HG02763 (cell line): ENCODE measurements around the gene RNF11.
"Not testable (repeated sequence)": the region's sequence is repeated elsewhere in the genome, so short reads cannot be mapped to it uniquely, and the experiment has no call there.

Experiments used
- ATAC-seq: cut with Tn5 transposase; IDR thresholded peaks from one replicate; pipeline ENCODE4 v1.9.1; 2021; ENCODE audit warnings: mild to moderate bottlenecking, moderate library complexity; ENCODE audit not compliant: unreplicated experiment

The RNF11 gene

DNA sequence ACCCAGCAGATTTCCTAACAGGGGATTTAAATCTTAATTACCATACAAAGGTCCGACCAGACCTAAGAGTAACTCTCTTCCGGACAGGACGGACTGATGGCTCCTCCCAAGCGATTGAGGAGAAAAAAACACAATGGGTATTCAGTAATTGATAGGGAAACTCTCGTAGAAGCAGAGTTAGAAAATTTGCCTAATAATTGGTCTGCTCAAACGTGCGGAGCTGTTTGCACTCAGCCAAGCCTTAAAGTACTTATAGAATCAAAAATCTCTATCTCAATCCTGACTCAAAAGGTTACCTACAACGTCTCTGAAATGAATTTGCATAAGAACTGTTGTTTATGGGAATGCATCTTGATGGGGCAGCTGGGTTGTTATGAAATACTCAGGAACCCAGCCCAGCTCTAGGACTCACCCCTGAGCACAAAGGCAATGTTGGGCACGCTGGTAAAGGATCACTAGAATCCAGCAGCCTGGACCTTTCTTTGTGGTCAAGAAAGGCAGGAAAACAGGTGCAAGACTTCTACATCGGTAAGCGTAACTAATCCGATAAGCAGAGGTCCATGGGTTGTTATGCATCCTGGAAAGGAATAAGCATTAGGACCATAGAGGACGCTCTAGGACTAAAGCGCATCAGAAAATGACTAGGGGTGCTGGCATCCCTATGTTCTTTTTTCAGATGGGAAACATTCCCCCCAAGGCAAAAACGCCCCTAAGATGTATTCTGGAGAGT, 8.7 kb upstream of the RNF11 start:
- ATAC-seq = not testable (repeated sequence)

DNA sequence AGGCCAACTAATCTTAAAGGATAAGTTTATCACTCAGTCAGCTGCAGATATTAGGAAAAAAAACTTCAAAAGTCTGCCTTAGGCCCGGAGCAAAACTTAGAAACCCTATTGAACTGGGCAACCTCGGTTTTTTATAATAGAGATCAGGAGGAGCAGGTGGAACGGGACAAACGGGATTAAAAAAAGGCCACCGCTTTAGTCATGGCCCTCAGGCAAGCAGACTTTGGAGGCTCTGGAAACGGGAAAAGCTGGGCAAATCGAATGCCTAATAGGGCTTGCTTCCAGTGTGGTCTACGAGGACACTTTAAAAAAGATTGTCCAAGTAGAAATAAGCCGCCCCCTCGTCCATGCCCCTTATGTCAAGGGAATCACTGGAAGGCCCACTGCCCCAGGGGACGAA, 7.6 kb upstream of the RNF11 start:
- not testable (repeated sequence) for ATAC-seq

DNA sequence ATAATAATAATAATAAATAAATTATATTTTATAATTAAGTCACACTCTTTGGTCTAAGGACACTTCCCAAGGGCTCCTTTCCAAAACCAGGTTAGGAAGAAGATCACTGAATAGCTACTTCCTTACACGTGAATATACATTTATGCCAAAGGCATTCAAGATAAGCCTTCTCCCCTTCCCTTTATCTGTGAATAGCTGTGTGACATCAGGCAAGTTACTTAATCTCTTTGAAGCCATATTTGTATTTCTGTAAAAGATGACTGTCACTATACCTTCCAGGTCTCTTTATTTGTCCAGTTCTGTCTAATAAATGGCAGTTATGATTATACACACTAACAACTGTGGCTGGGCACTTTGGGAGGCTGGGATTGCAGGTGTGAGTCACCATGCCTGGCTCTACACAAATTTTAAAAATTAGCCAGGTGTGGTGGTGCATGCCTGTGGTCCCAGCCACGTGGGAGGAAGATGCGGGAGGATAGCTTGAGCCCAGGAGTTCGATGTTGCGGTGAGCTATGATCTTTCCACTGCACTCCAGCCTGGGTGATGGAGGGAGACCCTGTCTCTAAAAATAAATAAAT, 5.5 kb upstream of the RNF11 start:
- no peak for ATAC-seq

DNA sequence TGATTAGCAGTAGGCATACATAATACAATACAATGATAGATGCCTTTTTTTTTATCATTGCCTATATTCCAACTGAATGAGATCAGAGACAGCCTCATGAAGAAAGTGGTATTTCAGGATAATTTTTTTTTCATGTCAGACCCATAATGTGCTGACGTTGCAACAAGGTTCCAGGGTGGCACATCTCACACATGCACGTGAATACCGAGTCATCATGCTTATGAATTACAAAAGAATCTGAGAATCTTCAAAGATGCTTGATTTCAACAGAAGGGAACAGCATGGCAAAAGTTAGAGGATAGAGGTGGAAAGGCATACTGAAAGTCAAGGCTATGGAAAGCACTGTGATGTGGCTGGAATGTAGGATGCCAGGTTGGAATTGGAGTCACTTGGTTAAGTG, 5.0 kb upstream of the RNF11 start:
- ATAC-seq = no peak

DNA sequence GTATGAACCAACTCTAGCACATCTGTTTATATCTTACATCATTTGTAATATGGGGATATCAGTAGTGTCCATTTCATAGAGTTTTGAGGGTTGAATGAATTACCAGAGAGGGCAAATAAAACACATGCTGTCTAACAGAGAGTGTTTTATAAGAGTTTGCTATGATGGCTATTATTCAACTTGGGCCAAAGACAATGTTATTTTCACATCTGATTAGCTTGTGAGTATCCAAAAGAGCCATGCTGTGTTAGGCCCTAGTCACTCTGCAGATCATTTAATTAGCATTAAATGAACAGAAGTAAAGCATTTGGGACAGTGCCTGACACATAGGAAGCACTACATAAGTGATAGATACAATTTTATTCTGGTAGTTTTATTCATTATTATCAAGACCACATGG, 4.2 kb upstream of the RNF11 start:
- ATAC-seq = no peak

DNA sequence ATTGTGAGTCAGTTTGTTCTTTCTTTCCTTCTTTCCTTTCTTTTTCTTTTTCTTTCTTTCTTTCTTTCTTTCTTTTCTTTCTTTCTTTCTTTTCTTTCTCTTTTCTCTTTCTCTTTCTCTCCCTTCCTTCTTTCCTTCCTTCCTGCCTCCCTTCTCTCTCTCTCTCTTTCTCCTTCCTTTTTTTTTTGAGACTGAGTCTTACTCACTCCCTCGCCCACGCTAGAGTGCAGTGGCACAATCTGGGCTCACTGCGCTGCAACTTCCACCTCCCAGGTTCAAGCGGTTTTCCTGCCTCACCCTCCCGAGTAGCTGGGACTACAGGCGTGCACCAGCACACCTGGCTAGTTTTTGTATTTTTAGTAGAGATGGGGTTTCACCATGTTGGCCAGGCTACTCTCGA, 1.8 kb upstream of the RNF11 start:
- not testable (repeated sequence) for ATAC-seq

DNA sequence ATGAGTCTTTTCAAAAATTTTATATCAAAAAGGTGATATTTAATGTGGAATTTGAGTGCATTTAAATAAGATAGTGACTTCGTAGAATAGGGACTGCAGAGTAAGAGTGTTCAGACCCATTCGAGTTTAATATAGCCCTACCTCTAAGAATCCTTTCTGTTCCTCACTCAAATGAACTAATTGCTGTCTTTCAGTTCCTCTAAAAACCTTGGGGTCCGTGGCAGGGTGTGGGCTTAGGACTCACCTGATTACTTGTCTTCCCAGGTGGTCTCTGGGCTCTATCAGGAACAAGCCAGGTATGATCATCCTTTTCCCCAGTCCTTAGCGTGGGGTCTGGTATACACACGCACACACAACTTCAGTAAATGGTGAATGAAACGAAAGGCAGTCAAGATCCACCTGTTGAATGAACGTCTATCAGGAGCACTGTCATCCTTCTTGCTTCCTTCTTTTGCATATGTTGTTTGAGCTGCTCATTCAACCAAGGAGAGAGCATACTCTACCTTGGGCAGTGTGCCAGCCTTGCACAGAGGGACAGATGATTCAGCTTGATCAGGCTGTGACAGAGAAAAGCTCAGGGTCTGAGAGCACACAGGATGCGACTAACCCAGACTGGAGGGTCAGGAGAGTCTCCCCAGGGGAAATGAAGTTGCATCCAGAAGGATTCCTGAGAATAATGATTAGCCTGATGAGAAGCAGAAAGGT, 1.2 kb upstream of the RNF11 start:
- peak; percentile 65 for ATAC-seq

DNA sequence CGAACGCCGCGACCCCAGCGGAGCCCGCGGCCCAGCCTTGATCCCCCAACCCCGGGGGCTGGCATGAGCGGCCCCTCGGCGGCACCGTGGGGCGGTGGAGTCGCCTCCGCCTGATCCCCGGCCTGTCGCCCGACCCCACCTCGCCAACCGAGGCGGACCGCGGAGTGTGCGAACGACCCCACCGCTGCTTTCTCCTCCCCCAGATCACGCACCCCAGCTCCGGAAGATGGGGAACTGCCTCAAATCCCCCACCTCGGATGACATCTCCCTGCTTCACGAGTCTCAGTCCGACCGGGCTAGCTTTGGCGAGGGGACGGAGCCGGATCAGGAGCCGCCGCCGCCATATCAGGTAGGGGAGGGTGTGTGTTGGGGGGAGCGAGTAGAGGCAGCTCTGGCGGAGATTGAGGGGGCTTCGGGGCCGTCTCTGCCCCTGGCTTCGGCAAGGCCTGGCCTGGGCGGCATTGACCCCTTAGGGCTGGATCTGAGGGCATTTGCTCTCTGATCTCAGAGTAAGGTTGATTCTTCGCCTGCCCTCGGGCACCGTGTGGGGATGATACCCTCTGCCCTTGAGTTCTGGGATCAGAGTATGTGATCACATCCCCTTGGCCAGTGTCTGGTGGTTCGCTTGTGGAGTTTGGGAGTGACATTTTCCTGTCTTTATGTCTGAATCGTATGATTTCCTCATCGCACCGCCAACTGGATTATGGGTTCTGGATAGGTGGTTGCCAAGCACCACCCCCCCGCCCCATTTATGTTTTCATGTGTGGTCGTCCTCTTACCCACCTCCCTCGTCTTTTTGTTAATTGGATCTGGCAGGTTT, 668 bp downstream of the RNF11 start:
- peak; percentile 2 for ATAC-seq

DNA sequence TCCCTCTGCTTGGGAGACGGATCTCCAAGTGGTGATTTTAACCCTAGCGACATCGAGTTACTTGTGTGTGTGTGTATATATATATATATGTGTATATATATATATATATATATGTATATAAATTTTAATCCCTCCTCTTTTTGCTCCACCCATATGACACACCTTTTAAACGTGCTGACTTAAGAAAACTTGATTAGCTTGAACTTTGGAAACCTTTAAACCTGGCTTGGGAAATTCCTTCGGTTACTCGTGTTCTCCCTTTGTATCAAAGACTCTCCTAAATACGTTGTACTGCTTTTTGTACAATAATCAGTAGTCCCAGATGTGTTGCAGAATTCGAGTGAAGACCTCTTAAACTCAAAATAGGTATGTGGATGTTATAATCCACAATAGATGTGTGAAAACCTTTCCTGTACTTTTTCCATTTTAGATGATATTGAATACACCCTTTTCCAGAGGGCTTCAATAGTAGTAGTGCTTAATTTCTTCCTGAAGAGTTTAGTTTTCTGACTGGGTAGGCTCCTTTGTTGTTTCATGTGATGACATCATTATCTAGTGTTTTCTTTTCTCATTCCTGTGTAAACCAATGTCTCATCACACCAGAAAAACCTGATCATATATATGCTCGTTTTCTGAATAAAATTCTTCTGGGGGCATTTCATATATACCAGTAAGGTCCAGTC, 1.4 kb downstream of the RNF11 start:
- ATAC-seq = no peak

DNA sequence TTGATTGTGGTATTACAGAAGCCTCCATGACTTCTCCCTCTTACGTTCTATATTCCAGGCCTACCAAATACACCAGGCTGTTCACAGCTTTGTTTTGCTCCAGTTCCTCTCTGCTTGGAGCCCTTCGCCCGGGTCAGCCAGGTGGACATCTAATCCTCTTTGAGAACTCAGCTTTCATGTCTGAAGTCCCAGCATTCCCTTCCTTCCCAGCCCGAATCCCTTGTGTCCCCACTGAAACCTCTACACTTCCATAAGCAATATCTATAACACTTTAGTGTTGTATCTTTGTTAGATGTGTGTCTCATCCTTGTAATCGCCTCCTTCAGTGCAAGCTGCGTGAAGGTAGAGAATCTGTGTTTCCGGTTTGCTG, 1.9 kb downstream of the RNF11 start:
- no peak for ATAC-seq

DNA sequence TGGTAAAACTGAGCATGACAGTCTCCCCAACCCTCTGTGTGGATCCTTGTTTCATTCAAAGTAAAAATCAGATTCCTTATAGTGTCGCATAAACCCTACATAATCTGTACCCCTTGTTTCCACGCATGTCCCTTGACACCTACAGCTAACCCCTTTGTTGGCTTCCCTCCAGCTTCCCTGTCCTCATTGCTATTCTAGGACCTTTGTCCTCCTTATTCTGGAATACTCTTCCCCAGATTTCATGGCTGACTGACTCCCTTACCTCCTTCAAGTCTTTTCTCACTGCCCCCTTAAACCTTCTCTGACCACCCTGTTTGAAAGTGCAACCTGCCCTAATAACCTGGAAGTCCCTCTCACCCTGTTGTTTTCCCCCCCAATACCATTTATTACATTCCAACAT, 4.0 kb downstream of the RNF11 start:
- no peak for ATAC-seq

DNA sequence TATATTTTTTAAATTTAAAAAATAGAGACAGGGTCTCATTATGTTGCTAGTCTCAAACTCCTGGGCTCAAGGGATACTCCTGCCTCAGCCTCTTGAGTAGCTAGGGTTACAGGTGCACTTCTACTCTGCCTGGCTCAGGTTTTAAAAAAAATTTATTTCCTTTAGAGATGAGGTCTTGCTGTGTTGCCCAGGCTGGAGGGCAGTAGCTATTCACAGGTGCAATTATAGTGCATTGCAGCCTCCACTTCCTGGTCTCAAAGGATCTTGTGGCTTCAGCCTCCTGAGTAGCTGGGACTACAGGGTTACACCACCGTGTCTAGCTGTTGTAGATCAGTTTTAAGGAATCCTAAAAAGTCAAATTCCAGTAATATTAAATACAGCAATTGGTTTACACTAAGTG, 5.0 kb downstream of the RNF11 start:
- ATAC-seq = no peak

DNA sequence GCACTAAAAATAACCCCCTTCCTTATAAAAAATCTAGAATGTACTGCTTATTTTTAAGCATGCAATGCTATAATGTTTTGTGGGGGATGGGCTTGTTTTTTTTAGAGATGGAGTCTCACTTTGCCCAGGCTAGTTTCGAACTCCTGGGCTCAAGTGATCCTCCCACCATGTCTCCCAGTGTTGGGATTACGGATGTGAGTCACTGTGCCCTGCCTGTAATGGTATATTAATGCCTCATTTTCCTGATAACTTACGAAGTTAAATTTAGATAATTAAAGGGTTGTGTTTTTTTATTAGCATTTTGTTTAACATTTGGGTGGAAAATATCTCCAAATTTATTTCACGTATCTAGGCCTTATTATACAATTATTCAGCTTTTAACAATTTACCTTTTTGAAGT, 6.5 kb downstream of the RNF11 start:
- ATAC-seq = no peak

DNA sequence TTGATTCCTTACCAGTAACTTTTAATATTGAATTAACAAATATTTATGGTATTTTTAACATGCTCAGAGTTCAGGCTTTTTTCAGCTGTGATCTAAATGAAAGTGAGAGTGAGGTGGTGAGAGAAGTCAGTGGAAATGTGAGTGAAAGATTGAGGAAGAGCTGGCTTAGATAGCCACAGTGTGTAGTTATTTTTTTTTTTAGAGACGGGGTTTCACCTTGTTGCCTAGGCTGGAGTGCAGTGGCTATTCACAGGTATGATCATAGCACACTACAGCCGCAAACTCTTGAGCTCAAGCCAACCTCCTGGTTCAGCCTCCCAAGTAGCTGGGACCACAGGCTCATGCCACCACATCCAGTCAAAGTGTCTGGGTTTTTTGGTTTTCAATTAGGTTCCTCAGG, 10.9 kb downstream of the RNF11 start:
- ATAC-seq = no peak

DNA sequence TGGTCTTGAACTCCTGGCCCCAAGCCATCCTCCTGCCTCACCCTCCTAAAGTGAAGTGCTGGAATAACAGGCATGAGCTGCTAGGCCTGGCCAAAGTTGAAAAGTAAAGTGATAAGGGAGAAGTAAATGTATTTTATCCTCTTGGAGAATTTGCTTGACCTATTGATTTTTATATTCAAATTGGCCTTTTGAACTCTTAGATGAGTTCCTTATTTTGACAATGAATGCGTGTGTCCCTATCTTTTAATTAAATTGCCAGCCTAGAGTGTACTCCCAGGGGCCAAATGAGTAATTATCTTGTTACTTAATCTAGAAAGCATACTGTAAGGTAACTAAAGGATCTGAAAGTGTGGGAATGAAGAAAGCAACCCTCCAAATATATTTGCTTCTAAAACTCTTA, 11.4 kb downstream of the RNF11 start:
- no peak for ATAC-seq

DNA sequence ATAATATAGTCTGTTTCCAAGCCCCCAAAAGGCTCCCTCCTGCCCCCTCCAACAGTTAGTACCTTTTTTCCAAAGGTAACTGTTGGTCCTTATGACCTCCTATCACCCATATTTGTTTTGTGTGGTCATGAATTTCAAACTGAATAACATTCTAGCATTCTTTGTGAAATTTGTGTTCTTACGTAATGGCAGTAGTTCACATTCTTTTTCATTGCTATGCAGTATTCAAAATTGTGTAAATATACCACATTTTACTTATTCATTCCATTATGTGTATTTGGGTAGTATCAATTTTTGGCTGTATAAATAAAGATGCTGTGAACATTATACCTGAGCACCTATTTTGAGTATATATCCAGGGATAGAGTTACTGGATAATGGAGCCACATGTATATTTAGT, 13.4 kb downstream of the RNF11 start:
- ATAC-seq = no peak

DNA sequence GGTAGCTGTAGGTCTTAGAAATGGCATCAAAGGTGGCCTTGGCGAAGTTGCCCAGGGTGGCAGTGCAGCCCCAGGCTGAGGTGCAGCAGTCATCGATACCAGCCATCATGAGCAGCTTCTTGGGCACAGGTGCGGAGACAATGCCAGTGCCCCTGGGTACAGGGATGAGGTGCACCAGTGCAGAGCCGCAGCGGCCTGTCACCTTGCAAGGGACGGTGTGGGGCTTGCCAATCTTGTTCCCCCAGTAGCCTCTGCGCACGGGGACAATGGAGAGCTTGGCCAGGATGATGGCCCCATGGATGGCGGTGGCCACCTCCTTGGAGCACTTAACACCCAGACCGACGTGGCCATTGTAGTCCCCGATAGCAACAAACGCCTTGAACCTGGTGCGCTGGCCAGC, 14.7 kb downstream of the RNF11 start:
- ATAC-seq = not testable (repeated sequence)

DNA sequence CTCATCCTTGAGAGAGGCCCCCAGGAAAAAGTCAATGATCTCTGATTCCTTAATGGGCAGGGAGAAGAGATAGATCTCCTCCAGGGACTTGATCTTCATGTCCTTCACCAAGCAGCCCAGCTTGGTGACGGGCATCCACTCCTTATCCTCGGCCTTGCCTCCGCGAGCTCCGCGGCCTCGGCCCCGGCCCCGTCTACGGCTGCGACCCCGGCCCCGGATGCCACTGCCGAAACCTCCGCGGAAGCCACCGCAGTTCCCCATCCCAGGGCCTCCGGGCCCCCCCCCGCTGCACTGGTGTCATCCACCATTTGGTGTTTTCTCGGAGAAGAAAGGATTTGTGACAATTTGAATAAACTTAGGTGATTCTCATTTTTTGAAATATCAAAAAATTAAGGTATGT, 15.1 kb downstream of the RNF11 start:
- ATAC-seq = not testable (repeated sequence)

DNA sequence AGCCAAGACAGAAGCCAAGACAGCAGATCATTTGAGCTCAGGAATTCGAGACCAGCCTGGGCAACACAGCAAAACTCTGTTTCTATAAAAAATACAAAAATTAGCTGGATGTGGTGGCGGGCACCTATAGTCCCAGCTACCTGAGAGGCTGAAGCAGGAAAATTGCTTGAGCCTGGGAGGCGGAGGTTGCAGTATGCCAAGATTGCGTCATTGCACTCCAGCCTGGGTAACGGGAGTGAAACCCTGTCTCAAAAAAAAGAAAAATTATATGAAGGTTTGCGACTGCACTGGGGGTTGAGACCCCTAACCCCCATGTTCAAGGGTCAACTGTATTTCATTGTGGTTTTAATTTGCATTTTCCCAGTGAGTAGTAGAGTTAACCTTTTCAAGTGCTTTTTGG, 16.3 kb downstream of the RNF11 start:
- no peak for ATAC-seq

DNA sequence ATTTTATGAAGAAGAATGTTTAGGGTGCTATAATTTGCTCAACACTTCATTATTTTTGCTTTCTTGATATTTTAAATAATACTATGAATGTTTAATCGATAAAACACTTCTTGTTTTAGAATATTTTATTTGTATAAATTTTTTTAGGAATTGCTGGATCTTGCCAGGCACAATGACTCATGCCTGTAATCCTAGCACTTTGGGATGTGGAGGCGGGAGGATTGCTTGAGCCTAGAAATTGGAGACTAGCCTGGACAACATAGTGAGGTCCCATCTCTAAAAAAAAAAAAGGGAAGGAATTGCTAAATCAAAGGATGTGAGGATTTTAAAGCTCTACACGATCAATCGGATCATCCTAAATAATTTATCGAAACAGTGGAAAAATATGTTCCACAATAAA, 17.6 kb downstream of the RNF11 start:
- ATAC-seq = no peak

DNA sequence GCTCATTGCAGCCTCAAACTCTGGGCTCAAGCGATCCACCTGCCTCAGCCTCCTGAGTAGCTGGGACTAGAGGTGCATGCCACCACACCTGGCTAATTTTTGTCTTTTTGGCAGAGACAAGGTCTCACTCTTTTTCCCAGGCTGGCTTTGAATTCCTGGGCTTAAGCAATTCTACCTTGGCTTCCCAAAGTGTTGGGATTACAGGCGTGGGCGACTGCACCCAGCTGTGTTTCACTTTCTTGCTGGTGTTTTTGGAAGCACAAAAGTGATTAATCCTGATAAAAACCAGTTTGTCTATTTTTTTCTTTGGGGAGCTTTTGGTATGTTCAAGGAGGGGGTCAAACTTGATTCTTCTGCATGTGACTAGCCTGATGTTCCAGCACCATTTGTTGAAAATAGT, 19.3 kb downstream of the RNF11 start:
- no peak for ATAC-seq
